ENCODE measurements around the gene ERP29. TPM values are rescaled to one million over a fixed set of nuclear protein-coding genes. Genes with fewer than 3 reads are reported as not detected.

ERP29 gene
- total RNA-seq, result 10 to 100 TPM; 15.3 to 24.3 (median 19.6) TPM
- 10 to 100 TPM; 26.8 to 38.7 (median 32.4) TPM for polyA plus RNA-seq
- long read RNA-seq, donor 1, transcript ERP29-201 (3 exons, 1,735 nt), result major isoform, 14 of 15 reads
- long read RNA-seq, donor 1, partial matches to known transcripts, result 0 of 15 reads
- long read RNA-seq, donor 1, other reads (novel, unspliced or antisense), result 1 of 15 reads
- long read RNA-seq, donor 2, transcript ERP29-201 (3 exons, 1,735 nt), result major isoform, 17 of 21 reads
- long read RNA-seq, donor 2, partial matches to known transcripts, result 1 of 21 reads
- long read RNA-seq, donor 2, other reads (novel, unspliced or antisense), result 1 of 21 reads

- intact Hi-C loops (cut with DNase I), result loop anchor here (5.0 kb wide), 2 partner anchors 66 to 71 kb away; no protein-coding TSS in a partner anchor
- DNase-seq (peak; percentile 100), ATAC-seq (peak; percentile 91 to 92 (median 92))
- Histone ChIP-seq H3K36me3 (ENCODE audit: insufficient read depth in 1 of 2, low read depth in 1 of 2) (peaks cover 3 to 21% of the 10 kb centered on the region in 2 donors), H3K4me1 (peaks cover 20% of the 10 kb centered on the region), H3K27ac (peak within 1 kb of the TSS; percentile 98), H3K4me3 (peak within 1 kb of the TSS; percentile 75), H3K27me3 (ENCODE audit: insufficient read depth in 3 of 3, low read length in 2 of 3) (no peaks in the 10 kb centered on the region), H3K9me3 (no peaks in the 10 kb centered on the region)
- TF ChIP-seq CTCF (IDR thresholded peaks at IDR 0.05), result peak; percentile 67
- WGBS, 3 donors, result 0 to 1% (median 0%) methylated on average over 57 to 67 of the region's 67 CpGs
These were observed at the start of gene ERP29, which contains the start of gene TMEM116 for GRCh38 chr12:112012775-112013600. TSS of gene ERP29 (plus strand) at chr12:112013426. CDS start at chr12:112013466, 40 bp downstream. TSS of gene TMEM116 (minus strand) at chr12:112013165. CDS start at chr12:112005270, 7,895 bp downstream.

GRCh38 chr12:111964935-111965334 lies 48.3 kb upstream of the ERP29 start:
- no peak for ATAC-seq
- DNase-seq, result no peak
- no peak for TF ChIP-seq CTCF (IDR thresholded peaks at IDR 0.05)
- H3K4me1 ChIP-seq, result no peaks in the 10 kb centered on the region
- intact Hi-C loops (cut with DNase I), result no loop called here
- H3K9me3 ChIP-seq, result peaks cover under 1% of the 10 kb centered on the region
- no peaks in the 10 kb centered on the region for H3K27me3 ChIP-seq (ENCODE audit: insufficient read depth in 3 of 3, low read length in 2 of 3)
- WGBS, 3 donors, result 93 to 97% (median 94%) methylated on average over 1 of the region's 1 CpG
- no peak overlapping the region for H3K27ac ChIP-seq
- H3K4me3 ChIP-seq, result no peak overlapping the region
- H3K36me3 ChIP-seq (ENCODE audit: insufficient read depth in 1 of 2, low read depth in 1 of 2), result no peaks in the 10 kb centered on the region

DNA sequence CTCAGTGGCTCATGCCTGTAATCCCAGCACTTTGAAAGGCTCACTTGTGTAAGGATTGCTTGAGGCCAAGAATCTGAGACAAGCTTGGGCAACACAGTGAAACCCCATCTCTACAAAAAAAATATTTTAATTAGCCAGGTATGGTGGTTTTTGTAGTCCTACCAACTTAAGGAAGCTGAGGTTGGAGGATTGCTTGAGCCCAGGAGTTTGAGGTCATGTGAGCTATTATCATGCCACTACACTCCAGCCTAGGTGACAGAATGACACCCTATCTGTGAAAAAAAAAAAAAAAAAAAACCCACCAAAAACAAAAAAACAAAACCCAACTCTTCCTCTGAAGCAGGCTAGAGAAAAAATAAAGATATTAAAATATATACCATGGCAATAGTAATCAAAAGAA lies 41.4 kb upstream of the ERP29 start:
- H3K4me1 ChIP-seq, result no peaks in the 10 kb centered on the region
- intact Hi-C loops (cut with DNase I), result no loop called here
- H3K27me3 ChIP-seq (ENCODE audit: insufficient read depth in 3 of 3, low read length in 2 of 3), result no peaks in the 10 kb centered on the region
- H3K36me3 ChIP-seq (ENCODE audit: insufficient read depth in 1 of 2, low read depth in 1 of 2), result no peaks in the 10 kb centered on the region
- TF ChIP-seq CTCF (IDR thresholded peaks at IDR 0.05), result no peak
- peaks cover 16% of the 10 kb centered on the region for H3K9me3 ChIP-seq
- H3K4me3 ChIP-seq, result no peak overlapping the region
- H3K27ac ChIP-seq, result no peak overlapping the region
- DNase-seq (no peak), ATAC-seq (no peak)

GRCh38 chr12:111975161-111975931 lies 37.9 kb upstream of the ERP29 start:
- 87 to 93% (median 91%) methylated on average over 5 of the region's 5 CpGs for WGBS, 3 donors

More at GRCh38 chr12:111975161-111975931, 37.9 kb upstream of the ERP29 start:
- no peaks in the 10 kb centered on the region for H3K36me3 ChIP-seq (ENCODE audit: insufficient read depth in 1 of 2, low read depth in 1 of 2)
- intact Hi-C loops (cut with DNase I), result no loop called here
- no peak overlapping the region for H3K27ac ChIP-seq
- ATAC-seq (no peak), DNase-seq (no peak)
- TF ChIP-seq CTCF (IDR thresholded peaks at IDR 0.05), result no peak
- no peaks in the 10 kb centered on the region for H3K27me3 ChIP-seq (ENCODE audit: insufficient read depth in 3 of 3, low read length in 2 of 3)
- peaks cover 12% of the 10 kb centered on the region for H3K9me3 ChIP-seq
- H3K4me1 ChIP-seq, result no peaks in the 10 kb centered on the region
- no peak overlapping the region for H3K4me3 ChIP-seq
